GM10248 (cell line): ENCODE measurements around the gene RTKN2.

Source experiments
- CTCF ChIA-PET: fragments of 300-600 bp; sonication (Branson Sonifier 250); formaldehyde crosslinking; extraction: SDS; loops from one replicate; lab custom pipeline; 2021; ENCODE audit warnings: antibody characterized with exemption; lab: Yijun Ruan, JAX
- POLR2A ChIA-PET: fragments of 350-650 bp; sonication (Branson Sonifier 250); formaldehyde crosslinking; extraction: SDS; loops from one replicate; lab custom pipeline; 2020; ENCODE audit warnings: antibody characterized with exemption; lab: Yijun Ruan, JAX
- DNase-seq: peaks from one replicate; pipeline ENCODE4 v3.0.0; 2012; ENCODE audit errors: extremely low spot score
- TF ChIP-seq, protein P1 (sequence below): IDR thresholded peaks from 2 replicates; pipeline ENCODE4 v1.5.1; 2012; ENCODE audit warnings: mild to moderate bottlenecking, low read depth; ENCODE audit errors: extremely low read depth, missing control alignments, control extremely low read depth

Gene RTKN2

GRCh38 chr10:62153191-62153590 is 115.5 kb downstream of the RTKN2 start:
- TF ChIP-seq, protein P1, sequence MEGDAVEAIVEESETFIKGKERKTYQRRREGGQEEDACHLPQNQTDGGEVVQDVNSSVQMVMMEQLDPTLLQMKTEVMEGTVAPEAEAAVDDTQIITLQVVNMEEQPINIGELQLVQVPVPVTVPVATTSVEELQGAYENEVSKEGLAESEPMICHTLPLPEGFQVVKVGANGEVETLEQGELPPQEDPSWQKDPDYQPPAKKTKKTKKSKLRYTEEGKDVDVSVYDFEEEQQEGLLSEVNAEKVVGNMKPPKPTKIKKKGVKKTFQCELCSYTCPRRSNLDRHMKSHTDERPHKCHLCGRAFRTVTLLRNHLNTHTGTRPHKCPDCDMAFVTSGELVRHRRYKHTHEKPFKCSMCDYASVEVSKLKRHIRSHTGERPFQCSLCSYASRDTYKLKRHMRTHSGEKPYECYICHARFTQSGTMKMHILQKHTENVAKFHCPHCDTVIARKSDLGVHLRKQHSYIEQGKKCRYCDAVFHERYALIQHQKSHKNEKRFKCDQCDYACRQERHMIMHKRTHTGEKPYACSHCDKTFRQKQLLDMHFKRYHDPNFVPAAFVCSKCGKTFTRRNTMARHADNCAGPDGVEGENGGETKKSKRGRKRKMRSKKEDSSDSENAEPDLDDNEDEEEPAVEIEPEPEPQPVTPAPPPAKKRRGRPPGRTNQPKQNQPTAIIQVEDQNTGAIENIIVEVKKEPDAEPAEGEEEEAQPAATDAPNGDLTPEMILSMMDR: no peak
- no peak for DNase-seq
- CTCF ChIA-PET: no interaction called here
- POLR2A ChIA-PET: no interaction called here

- ChIA-PET CTCF (no interaction called here), POLR2A (no interaction called here)
- TF ChIP-seq, protein P1: no peak
- DNase-seq: no peak
Measured at GRCh38 chr10:62149621-62150020, 119.0 kb downstream of the RTKN2 start.

DNA sequence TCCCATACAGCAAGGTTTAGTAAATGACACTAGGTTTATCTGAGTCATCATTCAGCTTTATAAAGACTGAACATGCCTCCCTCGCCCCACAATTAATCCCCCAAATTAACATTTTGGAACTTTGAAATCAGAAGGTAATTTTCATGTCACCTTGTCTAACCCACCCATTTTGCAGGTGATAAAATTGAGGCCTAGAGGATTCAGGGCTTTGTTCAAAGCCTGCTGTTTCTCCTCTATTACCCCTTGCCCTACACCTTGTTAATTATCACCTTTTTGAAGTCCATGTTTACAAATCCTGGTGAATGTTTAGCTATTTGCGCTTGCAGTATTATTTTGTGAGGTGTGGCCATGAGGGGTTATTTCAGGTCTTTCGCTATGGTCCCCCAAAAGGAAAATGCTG is 120.5 kb downstream of the RTKN2 start:
- no peak for DNase-seq
- TF ChIP-seq, protein P1: no peak
- POLR2A ChIA-PET: no interaction called here
- CTCF ChIA-PET: interaction anchor here (1.2 to 2.2 kb wide), 3 partner anchors 8 to 21 kb away, joined by 3 to 6 read pairs (median 4); no protein-coding TSS in a partner anchor

DNA sequence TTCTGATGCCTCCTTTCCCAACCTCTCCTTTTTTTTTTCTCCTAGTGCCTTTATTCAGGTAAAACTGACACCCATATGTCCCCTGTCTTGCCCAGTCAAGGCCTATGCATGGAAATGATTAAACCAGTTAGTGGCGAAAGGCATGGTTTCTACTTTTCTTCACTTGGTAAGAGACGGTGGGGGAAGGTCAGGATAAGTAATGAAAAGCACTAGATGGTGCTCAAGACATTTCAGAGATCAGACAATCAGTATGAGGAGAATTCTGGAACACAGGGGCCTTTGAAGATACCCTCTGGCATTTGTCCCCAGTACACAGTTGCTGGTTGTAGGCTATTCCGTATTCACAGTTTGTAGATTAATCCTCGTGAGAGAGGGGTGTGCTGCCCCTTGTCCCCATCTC is 121.2 kb downstream of the RTKN2 start:
- TF ChIP-seq, protein P1: no peak
- no peak for DNase-seq
- ChIA-PET POLR2A (no interaction called here), CTCF (interaction anchor here (1.8 to 2.2 kb wide), 2 partner anchors 7 to 10 kb away, joined by 4 to 6 read pairs; no protein-coding TSS in a partner anchor)

GRCh38 chr10:62136931-62137330 is 131.7 kb downstream of the RTKN2 start:
- ChIA-PET POLR2A (no interaction called here), CTCF (no interaction called here)
- TF ChIP-seq, protein P1: no peak
- DNase-seq: no peak

- ChIA-PET POLR2A (no interaction called here), CTCF (no interaction called here)
- DNase-seq: peak; percentile 16
- TF ChIP-seq, protein P1: no peak
Measured at GRCh38 chr10:62133618-62134017, 135.0 kb downstream of the RTKN2 start.
